HepG2 (cell line): ENCODE measurements around the gene CHCHD6. TPM values are rescaled to one million over a fixed set of nuclear protein-coding genes. Genes with fewer than 3 reads are reported as not detected.

Source experiments
- ATAC-seq: fragments of 200-7000 bp; cut with Tn5 transposase; 3 replicates; pipeline ENCODE4 v1.9.1; 2020; ENCODE audit warnings: mild to moderate bottlenecking, moderate library complexity
- BruUV-seq: library from RNA; stranded (reverse); fragments of 400-500 nt; replicated peaks from 2 replicates; lab custom pipeline; 2021; lab: Mats Ljungman, UMichigan
- CTCF ChIA-PET: fragments of 300-600 bp; formaldehyde crosslinking; extraction: SDS; loops from one replicate; lab custom pipeline; 2021; ENCODE audit warnings: low total read pairs, inconsistent platforms, low intra/inter-chr PET ratio; lab: Yijun Ruan, JAX
- POLR2A ChIA-PET: fragments of 350-600 bp; sonication (Branson Sonifier 250); formaldehyde crosslinking; loops from one replicate; lab custom pipeline; 2020; ENCODE audit warnings: antibody characterized with exemption, inconsistent platforms; lab: Yijun Ruan, JAX
- DNase-seq: peaks from one replicate; pipeline ENCODE4 v3.0.0-alpha.2; 2015; ENCODE audit warnings: low spot score
- FAIRE-seq: peaks from 3 replicates; lab custom pipeline; 2011; peaks lifted over from hg19 to GRCh38; lab: Jason Lieb, UNC
- H2AFZ ChIP-seq: one replicate; pipeline ENCODE4 v1.6.1; 2011; ENCODE audit warnings: low read length, inconsistent platforms
- H3K27ac ChIP-seq: fragments of 300-600 bp; 3 replicates; pipeline ENCODE4 v1.8.0; 2011; ENCODE audit warnings: mixed run types, mild to moderate bottlenecking, mixed read lengths, low read length, inconsistent platforms; ENCODE audit not compliant: insufficient read depth; ENCODE audit errors: extremely low read length
- H3K27me3 ChIP-seq, 2 experiments: fragments of 200-600 bp in 1 of 2; 2 replicates in 1 of 2; 3 replicates in 1 of 2; pipeline versions ENCODE4 v1.6.0 to v1.8.0; 2011; ENCODE audit warnings: low read length in 2 of 2, mild to moderate bottlenecking in 2 of 2, moderate library complexity in 2 of 2, inconsistent platforms in 1 of 2; ENCODE audit not compliant: insufficient read depth in 2 of 2, control insufficient read depth in 1 of 2
- H3K36me3 ChIP-seq, 2 experiments: fragments of 200-600 bp in 1 of 2; replicated peaks in 1 of 2; 2 replicates in 1 of 2; 3 replicates in 1 of 2; pipeline versions ENCODE4 v1.5.1 to v1.8.0; 2011; ENCODE audit warnings: low read length in 2 of 2, inconsistent platforms in 1 of 2; ENCODE audit not compliant: insufficient read depth in 2 of 2, control insufficient read depth in 1 of 2
- H3K4me1 ChIP-seq: 2 replicates; pipeline ENCODE4 v1.5.1; 2012; ENCODE audit warnings: low read length, inconsistent platforms; ENCODE audit not compliant: insufficient read depth
- H3K4me2 ChIP-seq: 2 replicates; pipeline ENCODE4 v1.6.0; 2011; ENCODE audit warnings: low read depth, low read length, inconsistent platforms
- H3K4me3 ChIP-seq, 3 experiments: fragments of 200-600 bp in 1 of 3; sonication (generic), shearing (Covaris generic) in 1 of 3; replicated peaks in 1 of 3; 2 replicates each; pipeline ENCODE4 v1.5.1; 2011 to 2016; ENCODE audit warnings: low read length in 3 of 3, inconsistent platforms in 2 of 3, low read depth in 2 of 3, mild to moderate bottlenecking in 2 of 3, control low read depth in 1 of 3, mixed read lengths in 1 of 3; ENCODE audit not compliant: insufficient read depth in 1 of 3
- H3K79me2 ChIP-seq: one replicate; pipeline ENCODE4 v1.6.1; 2011; ENCODE audit warnings: low read length, inconsistent platforms; ENCODE audit not compliant: insufficient read depth
- H3K9ac ChIP-seq: 2 replicates; pipeline ENCODE4 v1.6.0; 2011; ENCODE audit warnings: mild to moderate bottlenecking, low read depth, low read length, inconsistent platforms; ENCODE audit not compliant: insufficient read depth
- H3K9me3 ChIP-seq: 2 replicates; pipeline ENCODE4 v1.5.1; 2012; ENCODE audit warnings: mild to moderate bottlenecking, low read length
- H4K20me1 ChIP-seq: 2 replicates; pipeline ENCODE4 v1.6.0; 2011; ENCODE audit warnings: inconsistent platforms, mild to moderate bottlenecking, low read length, moderate library complexity; ENCODE audit not compliant: insufficient read depth
- GLMP ChIP-seq: sonication (generic); formaldehyde crosslinking; IDR thresholded peaks from 2 replicates; pipeline ENCODE4 v1.9.0; 2021; ENCODE audit warnings: missing genetic modification reagents, mild to moderate bottlenecking, borderline replicate concordance
- HHEX ChIP-seq: IDR thresholded peaks from 2 replicates; pipeline ENCODE4 v1.6.1; 2016; ENCODE audit warnings: control low read depth
- HMG20B ChIP-seq: conservative IDR thresholded peaks from 2 replicates; pipeline ENCODE4 v1.6.1; 2016; ENCODE audit warnings: missing genetic modification reagents, missing compliant biosample characterization
- NFE2L1 ChIP-seq: sonication (generic); formaldehyde crosslinking; IDR thresholded peaks from 2 replicates; pipeline ENCODE4 v1.4.0; 2020; ENCODE audit warnings: missing genetic modification reagents, mild to moderate bottlenecking, borderline replicate concordance
- RCOR2 ChIP-seq: IDR thresholded peaks from 2 replicates; pipeline ENCODE4 v1.6.1; 2016; ENCODE audit warnings: missing biosample characterization, missing genetic modification reagents
- SIX4 ChIP-seq: sonication (generic); formaldehyde crosslinking; IDR thresholded peaks from 2 replicates; pipeline ENCODE4 v1.4.0; 2020; ENCODE audit warnings: missing genetic modification reagents
- SPEN ChIP-seq: sonication (generic); formaldehyde crosslinking; IDR thresholded peaks from 2 replicates; pipeline ENCODE4 v1.5.1; 2020; ENCODE audit warnings: low read depth, mild to moderate bottlenecking, missing genetic modification reagents
- STAG1 ChIP-seq: sonication (generic); formaldehyde crosslinking; IDR thresholded peaks from 2 replicates; pipeline ENCODE4 v1.4.0; 2020; ENCODE audit warnings: missing genetic modification reagents
- TRIM24 ChIP-seq: sonication (generic); formaldehyde crosslinking; IDR thresholded peaks from 2 replicates; pipeline ENCODE4 v1.8.0; 2022; ENCODE audit warnings: mild to moderate bottlenecking, missing genetic modification reagents
- ZBTB10 ChIP-seq: sonication (generic); formaldehyde crosslinking; IDR thresholded peaks from 2 replicates; pipeline ENCODE4 v1.4.0; 2020; ENCODE audit warnings: missing genetic modification reagents, borderline replicate concordance
- ZNF512 ChIP-seq: sonication (generic); formaldehyde crosslinking; IDR thresholded peaks from 2 replicates; pipeline ENCODE4 v1.4.0; 2020; ENCODE audit warnings: mild to moderate bottlenecking, missing genetic modification reagents
- WGBS: methylation state at CpG from one replicate; pipeline ENCODE4 v1.1.6; 2017; ENCODE audit warnings: low lambda C conversion rate; 5-methylcytosine and 5-hydroxymethylcytosine counted together
- in situ Hi-C: cut with HindIII; loops from 2 replicates; pipeline ENCODE4 v1.10.0; 2017; ENCODE audit warnings: low pct_unique_long_range_greater_than_20kb; ENCODE audit not compliant: extremely low pct_ligation_motif_present
- intact Hi-C: fragments of 100-400 bp; cut with micrococcal nuclease; formaldehyde crosslinking; loops from one replicate; pipeline ENCODE4 v1.10.0; 2022; ENCODE audit not compliant: unreplicated experiment
- polyA plus RNA-seq, 8 experiments: library from polyadenylated mRNA; depleted of rRNA in 3 of 8; stranded (reverse) in 7 of 8; unstranded in 1 of 8; fragments of >200 nt; fragmentation: Illumina TruSeq in 4 of 8; extraction: Trizol in 4 of 8; gene quantifications; 2 replicates each; pipeline versions ENCODE4 v1.2.1 to v1.2.3, GENCODE V29; 2011 to 2016; ENCODE audit warnings: low read depth in 4 of 8, missing spikeins in 1 of 8, mixed read lengths in 1 of 8; ENCODE audit not compliant: insufficient read depth in 1 of 8
- total RNA-seq, 5 experiments: library from RNA; depleted of rRNA; stranded (reverse); fragments of >200 nt; fragmentation: Illumina TruSeq; extraction: Trizol; gene quantifications; 2 replicates each; pipeline ENCODE4 v1.2.3, GENCODE V29; 2016; ENCODE audit warnings: low read depth in 1 of 5
- TF ChIP-seq, protein P1 (sequence below): sonication (generic); formaldehyde crosslinking; IDR thresholded peaks from 2 replicates; pipeline ENCODE4 v1.4.0; 2020; ENCODE audit warnings: missing genetic modification reagents
- TF ChIP-seq, protein P2 (sequence below): sonication (generic); formaldehyde crosslinking; conservative IDR thresholded peaks from 2 replicates; pipeline ENCODE4 v1.8.0; 2022; ENCODE audit warnings: mild to moderate bottlenecking, moderate library complexity, missing genetic modification reagents
- TF ChIP-seq, protein P3 (sequence below): sonication (generic); formaldehyde crosslinking; conservative IDR thresholded peaks from 2 replicates; pipeline ENCODE4 v1.4.0; 2020; ENCODE audit warnings: missing genetic modification reagents

Gene CHCHD6
- total and polyA plus RNA-seq, 2 of the 13 experiments (the other 11 are each of a cell fraction or from before 2014, with no cell fraction given) = 20.3 to 20.8 TPM

GRCh38 chr3:126952983-126953660, 249.1 kb downstream of the CHCHD6 start:
- no peak overlapping the region for H2AFZ ChIP-seq
- FAIRE-seq = no peak
- CTCF ChIA-PET = no interaction called here
- TF ChIP-seq STAG1 (CRISPR knock-in tag) = no peak
- TF ChIP-seq SPEN (CRISPR knock-in tag) = no peak
- TF ChIP-seq HMG20B (CRISPR knock-in tag) = no peak
- no peak for TF ChIP-seq ZNF512 (CRISPR knock-in tag)
- TF ChIP-seq, protein P1, sequence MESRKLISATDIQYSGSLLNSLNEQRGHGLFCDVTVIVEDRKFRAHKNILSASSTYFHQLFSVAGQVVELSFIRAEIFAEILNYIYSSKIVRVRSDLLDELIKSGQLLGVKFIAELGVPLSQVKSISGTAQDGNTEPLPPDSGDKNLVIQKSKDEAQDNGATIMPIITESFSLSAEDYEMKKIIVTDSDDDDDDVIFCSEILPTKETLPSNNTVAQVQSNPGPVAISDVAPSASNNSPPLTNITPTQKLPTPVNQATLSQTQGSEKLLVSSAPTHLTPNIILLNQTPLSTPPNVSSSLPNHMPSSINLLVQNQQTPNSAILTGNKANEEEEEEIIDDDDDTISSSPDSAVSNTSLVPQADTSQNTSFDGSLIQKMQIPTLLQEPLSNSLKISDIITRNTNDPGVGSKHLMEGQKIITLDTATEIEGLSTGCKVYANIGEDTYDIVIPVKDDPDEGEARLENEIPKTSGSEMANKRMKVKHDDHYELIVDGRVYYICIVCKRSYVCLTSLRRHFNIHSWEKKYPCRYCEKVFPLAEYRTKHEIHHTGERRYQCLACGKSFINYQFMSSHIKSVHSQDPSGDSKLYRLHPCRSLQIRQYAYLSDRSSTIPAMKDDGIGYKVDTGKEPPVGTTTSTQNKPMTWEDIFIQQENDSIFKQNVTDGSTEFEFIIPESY (CRISPR knock-in tag) = no peak
- no peak for TF ChIP-seq TRIM24 (CRISPR knock-in tag)
- TF ChIP-seq, protein P2, sequence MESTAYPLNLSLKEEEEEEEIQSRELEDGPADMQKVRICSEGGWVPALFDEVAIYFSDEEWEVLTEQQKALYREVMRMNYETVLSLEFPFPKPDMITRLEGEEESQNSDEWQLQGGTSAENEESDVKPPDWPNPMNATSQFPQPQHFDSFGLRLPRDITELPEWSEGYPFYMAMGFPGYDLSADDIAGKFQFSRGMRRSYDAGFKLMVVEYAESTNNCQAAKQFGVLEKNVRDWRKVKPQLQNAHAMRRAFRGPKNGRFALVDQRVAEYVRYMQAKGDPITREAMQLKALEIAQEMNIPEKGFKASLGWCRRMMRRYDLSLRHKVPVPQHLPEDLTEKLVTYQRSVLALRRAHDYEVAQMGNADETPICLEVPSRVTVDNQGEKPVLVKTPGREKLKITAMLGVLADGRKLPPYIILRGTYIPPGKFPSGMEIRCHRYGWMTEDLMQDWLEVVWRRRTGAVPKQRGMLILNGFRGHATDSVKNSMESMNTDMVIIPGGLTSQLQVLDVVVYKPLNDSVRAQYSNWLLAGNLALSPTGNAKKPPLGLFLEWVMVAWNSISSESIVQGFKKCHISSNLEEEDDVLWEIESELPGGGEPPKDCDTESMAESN (CRISPR knock-in tag) = no peak
- no peak for TF ChIP-seq SIX4 (CRISPR knock-in tag)
- no peak for TF ChIP-seq GLMP (CRISPR knock-in tag)
- no peak for TF ChIP-seq HHEX (CRISPR knock-in tag)
- no peak for TF ChIP-seq NFE2L1
- TF ChIP-seq ZBTB10 (CRISPR knock-in tag) = no peak
- TF ChIP-seq, protein P3, sequence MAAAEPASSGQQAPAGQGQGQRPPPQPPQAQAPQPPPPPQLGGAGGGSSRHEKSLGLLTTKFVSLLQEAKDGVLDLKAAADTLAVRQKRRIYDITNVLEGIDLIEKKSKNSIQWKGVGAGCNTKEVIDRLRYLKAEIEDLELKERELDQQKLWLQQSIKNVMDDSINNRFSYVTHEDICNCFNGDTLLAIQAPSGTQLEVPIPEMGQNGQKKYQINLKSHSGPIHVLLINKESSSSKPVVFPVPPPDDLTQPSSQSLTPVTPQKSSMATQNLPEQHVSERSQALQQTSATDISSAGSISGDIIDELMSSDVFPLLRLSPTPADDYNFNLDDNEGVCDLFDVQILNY (CRISPR knock-in tag) = no peak
- TF ChIP-seq RCOR2 = no peak

More at GRCh38 chr3:126952983-126953660, 249.1 kb downstream of the CHCHD6 start:
- Histone ChIP-seq H3K9me3 (no peaks in the 10 kb centered on the region), H4K20me1 (no peaks in the 10 kb centered on the region), H3K36me3 (0 out of 5 replicates have a peak, but pooled peaks cover 0 to 5% of the 10 kb centered on the region in 2 experiments), H3K4me2 (no peak overlapping the region), H3K79me2 (no peaks in the 10 kb centered on the region), H3K9ac (no peak overlapping the region), H3K4me1 (no peaks in the 10 kb centered on the region), H3K4me3 (no peak overlapping the region), H3K27me3 (no peaks in the 10 kb centered on the region), H3K27ac (no peak overlapping the region)
- in situ Hi-C loops (no loop called here), intact Hi-C loops (no loop called here)
- POLR2A ChIA-PET = no interaction called here
- ATAC-seq (no peak), DNase-seq (no peak)
- WGBS = 95% methylated on average over 7 of the region's 12 CpGs
- BruUV-seq = no TSS peak
